Stimulated activated CD8-positive, alpha-beta memory T cell treated with anti-CD3 and anti-CD28 coated beads, Interleukin-7, amount 100 ng/mL, for 1 hour (primary cell): ENCODE data around the gene DOCK8.
A peak's percentile ranks its signal among the peaks of the same experiment; 100 is the strongest.

Source experiments
- DNase-seq, 2 donors: peaks; one replicate each; pipeline ENCODE4 v3.0.0-alpha.2; 2020; ENCODE audit warnings: low read depth in 2 of 2

Gene DOCK8

GRCh38 chr9:266228-266627 is 51.6 kb downstream of the DOCK8 start:
- no peak for DNase-seq

- DNase-seq = no peak
Observed at GRCh38 chr9:268616-269015, 54.0 kb downstream of the DOCK8 start.

- no peak for DNase-seq
Observed at GRCh38 chr9:269081-269711, 54.5 kb downstream of the DOCK8 start.

- DNase-seq = no peak
Observed at GRCh38 chr9:270657-271237, 56.1 kb downstream of the DOCK8 start.

- DNase-seq = peak; percentile 40 to 44
Observed at GRCh38 chr9:272251-273213, 57.9 kb downstream of the DOCK8 start.

GRCh38 chr9:274406-274805 is 59.7 kb downstream of the DOCK8 start:
- DNase-seq = no peak

- no peak for DNase-seq
Observed at GRCh38 chr9:277601-278295, 63.1 kb downstream of the DOCK8 start.

- no peak for DNase-seq
Observed at GRCh38 chr9:278651-279050, 64.0 kb downstream of the DOCK8 start.

- no peak for DNase-seq
Observed at GRCh38 chr9:279674-280073, 65.0 kb downstream of the DOCK8 start.

GRCh38 chr9:281741-282645 is 67.3 kb downstream of the DOCK8 start:
- no peak for DNase-seq

GRCh38 chr9:286071-286740 is 71.5 kb downstream of the DOCK8 start:
- no peak for DNase-seq

GRCh38 chr9:289121-289520 is 74.5 kb downstream of the DOCK8 start:
- DNase-seq = no peak

GRCh38 chr9:292915-293314 is 78.2 kb downstream of the DOCK8 start:
- no peak for DNase-seq

GRCh38 chr9:295576-295975 is 80.9 kb downstream of the DOCK8 start:
- DNase-seq = no peak

- no peak for DNase-seq
Observed at GRCh38 chr9:296411-296810, 81.7 kb downstream of the DOCK8 start.

- DNase-seq = no peak
Observed at GRCh38 chr9:297104-297972, 82.7 kb downstream of the DOCK8 start.

GRCh38 chr9:303502-303901 is 88.8 kb downstream of the DOCK8 start:
- DNase-seq = no peak

GRCh38 chr9:304106-304505 is 89.4 kb downstream of the DOCK8 start:
- DNase-seq = no peak

- no peak for DNase-seq
Observed at GRCh38 chr9:304519-305185, 90.0 kb downstream of the DOCK8 start.
